Activated naive CD4-positive, alpha-beta T cell treated with anti-CD3 and anti-CD28 coated beads, Interleukin-2, amount 50 U/mL, for 24 hours (primary cell): ENCODE data around the gene CCDC57.

Source experiments
- H3K27ac Mint-ChIP-seq: one replicate; pipeline ENCODE4 v1.8.0; 2021; ENCODE audit warnings: mild to moderate bottlenecking, mixed read lengths
- H3K27me3 Mint-ChIP-seq: one replicate; pipeline ENCODE4 v1.8.0; 2021; ENCODE audit warnings: mixed read lengths
- H3K36me3 Mint-ChIP-seq: one replicate; pipeline ENCODE4 v1.8.0; 2021; ENCODE audit warnings: mixed read lengths
- H3K4me1 Mint-ChIP-seq: one replicate; pipeline ENCODE4 v1.8.0; 2021; ENCODE audit warnings: mixed read lengths
- H3K4me3 Mint-ChIP-seq: one replicate; pipeline ENCODE4 v1.8.0; 2021; ENCODE audit warnings: mild to moderate bottlenecking, mixed read lengths
- H3K9me3 Mint-ChIP-seq: one replicate; pipeline ENCODE4 v1.8.0; 2021; ENCODE audit warnings: mixed read lengths

Gene CCDC57

DNA sequence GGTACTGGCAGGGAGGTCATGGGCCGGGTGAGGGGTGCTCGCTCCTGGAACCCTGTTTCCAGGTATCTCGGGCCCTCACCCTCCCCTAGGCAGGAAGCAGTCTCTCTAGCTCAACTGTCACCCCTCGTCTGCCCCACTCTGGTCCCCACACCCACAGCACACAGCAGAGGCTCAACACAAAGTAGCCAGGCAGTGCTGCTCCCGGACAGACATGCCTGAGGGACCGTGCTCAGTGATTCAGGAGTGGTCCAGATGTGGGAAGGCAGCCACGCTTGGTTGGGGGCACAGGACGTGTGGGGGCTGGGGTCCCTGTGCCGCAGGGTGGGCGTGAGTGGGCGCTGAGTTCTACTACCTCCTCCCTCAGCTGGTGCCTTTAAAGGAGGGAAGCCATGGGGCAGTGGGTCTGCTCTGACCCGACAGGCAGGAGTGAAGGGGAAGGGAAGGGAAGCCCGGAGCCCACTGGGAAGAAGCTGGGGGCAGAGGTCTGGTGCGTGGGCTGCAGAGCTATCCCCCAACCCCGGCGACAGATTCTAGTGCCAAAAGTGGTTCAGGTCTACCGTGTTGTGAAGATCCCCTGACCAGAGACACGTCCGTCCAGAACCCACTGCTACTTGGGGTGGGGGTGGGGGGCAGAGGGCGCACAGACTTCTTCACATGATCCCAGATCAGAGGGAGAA is 28.0 kb upstream of the CCDC57 start:
- H3K4me3 Mint-ChIP-seq = no peak overlapping the region
- H3K4me1 Mint-ChIP-seq = peaks cover 58% of the 10 kb centered on the region
- peaks cover 5% of the 10 kb centered on the region for H3K36me3 Mint-ChIP-seq
- H3K27ac Mint-ChIP-seq = no peak overlapping the region
- H3K27me3 Mint-ChIP-seq = no peaks in the 10 kb centered on the region
- no peaks in the 10 kb centered on the region for H3K9me3 Mint-ChIP-seq

DNA sequence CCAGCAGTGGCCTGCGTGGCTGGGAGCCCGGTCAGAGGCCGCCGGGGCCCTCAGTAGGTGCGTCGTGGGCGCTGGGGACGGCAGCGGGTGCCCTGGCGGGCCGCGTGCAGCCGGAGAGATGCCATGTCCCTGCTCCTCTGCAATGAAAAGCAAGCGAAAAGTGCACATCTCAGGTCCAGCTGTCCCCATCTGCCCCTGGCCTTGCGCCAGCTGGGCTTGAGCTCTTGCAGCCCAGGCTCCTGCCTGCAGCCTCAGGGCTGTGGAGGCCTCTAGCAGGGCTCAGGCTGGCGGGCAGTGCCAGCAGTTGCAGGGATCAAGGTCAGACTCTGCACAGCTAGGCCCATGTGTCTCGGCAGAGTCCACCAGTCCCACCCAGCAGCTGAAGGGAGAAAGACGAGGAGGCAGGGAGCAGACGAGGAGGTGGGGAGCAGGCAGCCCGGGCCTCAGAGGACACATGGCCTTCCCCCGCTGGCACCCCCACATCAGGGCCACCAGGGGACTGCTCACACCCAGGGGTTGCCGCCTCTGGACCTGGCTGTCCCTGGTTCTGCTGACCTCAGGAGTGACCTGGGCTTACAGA is 27.4 kb upstream of the CCDC57 start:
- no peaks in the 10 kb centered on the region for H3K27me3 Mint-ChIP-seq
- no peaks in the 10 kb centered on the region for H3K9me3 Mint-ChIP-seq
- H3K4me1 Mint-ChIP-seq = peaks cover 58% of the 10 kb centered on the region
- peaks cover 5% of the 10 kb centered on the region for H3K36me3 Mint-ChIP-seq
- peak overlapping the region; percentile 23 for H3K27ac Mint-ChIP-seq
- no peak overlapping the region for H3K4me3 Mint-ChIP-seq

DNA sequence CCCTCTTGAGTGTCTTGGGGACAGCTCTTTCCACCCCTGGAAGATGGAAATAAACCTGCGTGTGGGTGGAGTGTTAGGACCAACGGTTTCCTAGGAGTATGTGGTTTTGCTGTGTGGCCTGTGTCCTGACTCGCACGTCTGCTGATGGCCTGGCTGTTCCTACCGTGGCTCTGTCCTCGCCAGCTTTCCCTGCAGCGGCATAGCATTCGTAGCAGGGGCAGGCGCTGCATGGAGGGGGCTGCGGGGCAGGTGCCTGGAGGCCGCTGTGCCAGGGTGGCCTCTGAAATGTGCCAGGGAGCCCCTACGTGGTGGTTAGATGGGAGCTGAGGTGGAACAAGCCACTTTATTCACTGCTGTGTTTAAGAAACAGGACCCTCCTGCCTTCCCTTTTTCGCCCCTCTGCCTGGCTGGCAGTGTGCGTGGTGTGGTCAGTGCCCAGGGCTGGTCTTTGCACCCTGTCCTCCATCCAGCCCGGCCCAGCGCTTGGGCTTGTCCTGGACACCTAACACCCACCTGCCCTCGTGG is 26.8 kb upstream of the CCDC57 start:
- peaks cover 5% of the 10 kb centered on the region for H3K36me3 Mint-ChIP-seq
- H3K9me3 Mint-ChIP-seq = no peaks in the 10 kb centered on the region
- H3K4me1 Mint-ChIP-seq = peaks cover 55% of the 10 kb centered on the region
- H3K27me3 Mint-ChIP-seq = no peaks in the 10 kb centered on the region
- no peak overlapping the region for H3K4me3 Mint-ChIP-seq
- no peak overlapping the region for H3K27ac Mint-ChIP-seq

DNA sequence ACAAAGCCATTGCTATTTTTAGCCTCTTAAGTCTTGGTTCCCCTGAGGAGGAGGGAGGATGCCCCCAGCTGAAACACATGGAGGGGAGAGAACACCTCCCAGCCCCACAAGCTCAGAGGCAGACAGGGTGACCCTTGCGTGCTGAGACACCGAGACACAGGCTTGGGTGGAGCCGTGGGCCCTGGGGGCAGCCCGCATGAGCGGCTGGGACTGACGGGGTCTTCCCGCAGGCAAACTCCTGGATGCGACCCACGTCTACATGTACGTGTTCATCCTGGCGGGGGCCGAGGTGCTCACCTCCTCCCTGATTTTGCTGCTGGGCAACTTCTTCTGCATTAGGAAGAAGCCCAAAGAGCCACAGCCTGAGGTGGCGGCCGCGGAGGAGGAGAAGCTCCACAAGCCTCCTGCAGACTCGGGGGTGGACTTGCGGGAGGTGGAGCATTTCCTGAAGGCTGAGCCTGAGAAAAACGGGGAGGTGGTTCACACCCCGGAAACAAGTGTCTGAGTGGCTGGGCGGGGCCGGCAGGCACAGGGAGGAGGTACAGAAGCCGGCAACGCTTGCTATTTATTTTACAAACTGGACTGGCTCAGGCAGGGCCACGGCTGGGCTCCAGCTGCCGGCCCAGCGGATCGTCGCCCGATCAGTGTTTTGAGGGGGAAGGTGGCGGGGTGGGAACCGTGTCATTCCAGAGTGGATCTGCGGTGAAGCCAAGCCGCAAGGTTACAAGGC is 26.0 kb upstream of the CCDC57 start:
- Mint-ChIP-seq H3K36me3 (no peaks in the 10 kb centered on the region), H3K27me3 (no peaks in the 10 kb centered on the region), H3K4me3 (peak overlapping the region; percentile 54), H3K4me1 (peaks cover 49% of the 10 kb centered on the region), H3K27ac (peak overlapping the region; percentile 8), H3K9me3 (no peaks in the 10 kb centered on the region)

DNA sequence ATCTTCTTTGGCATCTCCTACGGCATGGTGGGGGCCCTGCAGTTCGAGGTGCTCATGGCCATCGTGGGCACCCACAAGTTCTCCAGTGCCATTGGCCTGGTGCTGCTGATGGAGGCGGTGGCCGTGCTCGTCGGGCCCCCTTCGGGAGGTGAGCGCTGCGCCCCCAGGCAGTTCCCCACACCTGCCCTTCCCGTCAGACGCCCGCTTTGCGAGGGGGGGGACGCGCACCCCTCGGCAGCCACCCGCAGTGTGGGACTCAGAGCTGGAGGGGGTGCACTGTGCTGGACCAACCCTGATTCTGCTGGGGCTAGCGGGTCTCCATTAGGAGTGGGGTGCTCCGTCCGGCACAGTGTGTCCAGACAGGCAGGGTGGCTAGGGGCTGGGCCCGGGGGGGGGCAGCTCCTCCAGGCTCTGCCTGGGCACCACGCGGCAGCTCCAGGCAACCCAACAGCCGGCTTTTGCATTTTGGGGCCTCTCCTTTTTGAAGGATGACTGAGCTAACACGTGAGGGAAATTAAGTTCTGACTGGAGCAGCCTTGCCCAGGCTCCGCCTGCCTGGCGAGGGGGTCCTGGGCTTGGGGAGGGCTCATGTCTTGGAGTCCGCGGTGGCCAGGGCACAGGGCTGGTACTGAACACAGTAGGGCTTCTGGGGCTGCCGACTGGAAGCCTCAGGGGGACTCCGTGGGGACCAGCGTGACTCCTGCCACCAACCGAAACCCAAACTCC is 25.3 kb upstream of the CCDC57 start:
- no peak overlapping the region for H3K27ac Mint-ChIP-seq
- H3K36me3 Mint-ChIP-seq = no peaks in the 10 kb centered on the region
- no peaks in the 10 kb centered on the region for H3K27me3 Mint-ChIP-seq
- no peak overlapping the region for H3K4me3 Mint-ChIP-seq
- peaks cover 49% of the 10 kb centered on the region for H3K4me1 Mint-ChIP-seq
- H3K9me3 Mint-ChIP-seq = no peaks in the 10 kb centered on the region

DNA sequence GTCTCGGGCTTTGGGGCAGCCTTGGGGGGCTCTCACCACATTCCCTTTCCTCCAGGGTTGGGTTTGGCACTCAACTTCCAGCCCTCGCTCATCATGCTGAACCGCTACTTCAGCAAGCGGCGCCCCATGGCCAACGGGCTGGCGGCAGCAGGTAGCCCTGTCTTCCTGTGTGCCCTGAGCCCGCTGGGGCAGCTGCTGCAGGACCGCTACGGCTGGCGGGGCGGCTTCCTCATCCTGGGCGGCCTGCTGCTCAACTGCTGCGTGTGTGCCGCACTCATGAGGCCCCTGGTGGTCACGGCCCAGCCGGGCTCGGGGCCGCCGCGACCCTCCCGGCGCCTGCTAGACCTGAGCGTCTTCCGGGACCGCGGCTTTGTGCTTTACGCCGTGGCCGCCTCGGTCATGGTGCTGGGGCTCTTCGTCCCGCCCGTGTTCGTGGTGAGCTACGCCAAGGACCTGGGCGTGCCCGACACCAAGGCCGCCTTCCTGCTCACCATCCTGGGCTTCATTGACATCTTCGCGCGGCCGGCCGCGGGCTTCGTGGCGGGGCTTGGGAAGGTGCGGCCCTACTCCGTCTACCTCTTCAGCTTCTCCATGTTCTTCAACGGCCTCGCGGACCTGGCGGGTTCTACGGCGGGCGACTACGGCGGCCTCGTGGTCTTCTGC is 24.6 kb upstream of the CCDC57 start:
- Mint-ChIP-seq H3K27me3 (no peaks in the 10 kb centered on the region), H3K4me1 (peaks cover 44% of the 10 kb centered on the region), H3K27ac (no peak overlapping the region), H3K9me3 (no peaks in the 10 kb centered on the region), H3K4me3 (no peak overlapping the region), H3K36me3 (no peaks in the 10 kb centered on the region)

DNA sequence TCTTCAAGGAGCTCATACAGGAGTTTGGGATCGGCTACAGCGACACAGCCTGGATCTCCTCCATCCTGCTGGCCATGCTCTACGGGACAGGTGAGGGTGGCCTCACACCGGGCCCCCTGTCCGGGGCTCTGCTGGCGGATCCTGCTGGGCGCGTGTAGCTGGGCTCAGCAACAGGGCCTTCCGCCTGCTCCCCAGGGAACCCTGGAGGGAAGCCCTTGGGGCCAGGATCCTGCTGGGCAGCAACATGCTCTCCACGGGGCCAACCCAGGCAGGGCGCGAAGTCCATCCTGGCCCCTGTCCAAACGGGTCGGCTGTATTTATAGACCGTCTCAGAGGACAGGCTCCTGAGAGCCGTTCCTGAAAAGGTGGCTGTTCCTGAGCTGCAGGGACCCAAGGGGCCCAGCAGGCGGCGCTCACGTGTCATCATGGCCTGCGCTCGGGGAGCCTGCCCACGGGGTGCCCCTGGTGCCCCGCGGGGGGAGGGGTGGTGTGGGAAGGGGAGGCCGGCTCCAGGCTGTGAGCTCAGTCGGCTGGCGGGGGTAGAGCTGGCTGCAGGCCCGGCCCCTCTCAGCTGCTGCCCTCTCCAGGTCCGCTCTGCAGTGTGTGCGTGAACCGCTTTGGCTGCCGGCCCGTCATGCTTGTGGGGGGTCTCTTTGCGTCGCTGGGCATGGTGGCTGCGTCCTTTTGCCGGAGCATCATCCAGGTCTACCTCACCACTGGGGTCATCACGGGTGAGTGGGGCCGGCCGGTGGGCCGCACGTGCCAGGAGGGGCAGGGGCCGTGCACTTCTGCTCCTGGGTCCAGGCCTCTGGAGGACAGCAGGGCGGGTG is 23.7 kb upstream of the CCDC57 start:
- Mint-ChIP-seq H3K4me1 (peaks cover 40% of the 10 kb centered on the region), H3K36me3 (no peaks in the 10 kb centered on the region), H3K4me3 (no peak overlapping the region), H3K9me3 (no peaks in the 10 kb centered on the region), H3K27ac (peak overlapping the region; percentile 59), H3K27me3 (no peaks in the 10 kb centered on the region)

DNA sequence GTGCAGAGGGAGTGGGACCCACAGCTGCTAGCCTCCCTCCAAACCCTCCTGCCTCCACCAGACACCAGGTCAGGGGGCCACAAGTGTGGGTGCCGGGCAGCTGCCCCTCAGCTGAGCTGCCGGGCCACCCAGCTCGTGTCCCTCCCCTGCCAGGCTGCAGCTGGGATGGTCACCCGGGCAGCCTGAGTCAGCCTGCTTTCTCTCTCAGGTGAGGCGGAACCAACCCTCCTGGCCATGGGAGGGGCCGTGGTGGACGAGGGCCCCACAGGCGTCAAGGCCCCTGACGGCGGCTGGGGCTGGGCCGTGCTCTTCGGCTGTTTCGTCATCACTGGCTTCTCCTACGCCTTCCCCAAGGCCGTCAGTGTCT is 23.1 kb upstream of the CCDC57 start:
- Mint-ChIP-seq H3K36me3 (no peaks in the 10 kb centered on the region), H3K4me3 (no peak overlapping the region), H3K27me3 (no peaks in the 10 kb centered on the region), H3K9me3 (no peaks in the 10 kb centered on the region), H3K4me1 (peaks cover 36% of the 10 kb centered on the region), H3K27ac (peak overlapping the region; percentile 59)

DNA sequence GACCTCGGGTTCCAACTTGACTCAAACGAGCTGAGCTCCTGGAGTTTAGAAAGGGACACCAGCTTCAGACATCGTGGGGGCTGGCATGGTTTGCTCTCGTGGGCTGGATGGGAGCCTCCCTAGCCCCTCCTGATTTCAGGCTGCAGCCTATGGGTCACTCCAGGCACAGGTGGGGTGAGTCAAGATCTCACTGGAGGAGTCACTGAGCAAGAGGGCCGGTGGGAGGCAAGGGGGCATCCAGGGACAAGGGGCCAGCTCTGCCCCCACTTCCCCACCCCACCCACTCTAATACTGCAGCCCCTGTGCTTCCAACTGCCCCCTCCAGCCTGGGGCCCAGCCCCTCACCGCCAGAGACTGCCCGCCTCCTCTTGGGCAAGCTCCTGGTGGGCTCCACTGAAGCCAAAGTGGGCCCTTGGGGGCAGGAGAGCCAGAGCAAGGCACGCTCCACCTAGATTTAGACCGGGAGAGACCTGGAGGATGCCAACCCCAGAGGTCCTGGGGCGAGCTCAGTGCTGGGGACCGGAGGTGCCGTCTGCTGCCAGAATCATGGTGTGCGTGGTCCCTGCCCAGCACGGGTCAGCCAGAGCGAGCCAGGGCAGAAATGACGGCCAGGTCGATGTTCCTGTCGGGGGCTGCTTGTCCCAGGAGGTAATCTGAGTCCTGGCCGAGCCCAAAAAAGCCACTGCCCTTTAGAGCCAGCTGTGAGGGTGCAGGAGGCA is 22.6 kb upstream of the CCDC57 start:
- Mint-ChIP-seq H3K4me1 (peaks cover 31% of the 10 kb centered on the region), H3K36me3 (no peaks in the 10 kb centered on the region), H3K27ac (no peak overlapping the region), H3K27me3 (no peaks in the 10 kb centered on the region), H3K4me3 (no peak overlapping the region), H3K9me3 (no peaks in the 10 kb centered on the region)

DNA sequence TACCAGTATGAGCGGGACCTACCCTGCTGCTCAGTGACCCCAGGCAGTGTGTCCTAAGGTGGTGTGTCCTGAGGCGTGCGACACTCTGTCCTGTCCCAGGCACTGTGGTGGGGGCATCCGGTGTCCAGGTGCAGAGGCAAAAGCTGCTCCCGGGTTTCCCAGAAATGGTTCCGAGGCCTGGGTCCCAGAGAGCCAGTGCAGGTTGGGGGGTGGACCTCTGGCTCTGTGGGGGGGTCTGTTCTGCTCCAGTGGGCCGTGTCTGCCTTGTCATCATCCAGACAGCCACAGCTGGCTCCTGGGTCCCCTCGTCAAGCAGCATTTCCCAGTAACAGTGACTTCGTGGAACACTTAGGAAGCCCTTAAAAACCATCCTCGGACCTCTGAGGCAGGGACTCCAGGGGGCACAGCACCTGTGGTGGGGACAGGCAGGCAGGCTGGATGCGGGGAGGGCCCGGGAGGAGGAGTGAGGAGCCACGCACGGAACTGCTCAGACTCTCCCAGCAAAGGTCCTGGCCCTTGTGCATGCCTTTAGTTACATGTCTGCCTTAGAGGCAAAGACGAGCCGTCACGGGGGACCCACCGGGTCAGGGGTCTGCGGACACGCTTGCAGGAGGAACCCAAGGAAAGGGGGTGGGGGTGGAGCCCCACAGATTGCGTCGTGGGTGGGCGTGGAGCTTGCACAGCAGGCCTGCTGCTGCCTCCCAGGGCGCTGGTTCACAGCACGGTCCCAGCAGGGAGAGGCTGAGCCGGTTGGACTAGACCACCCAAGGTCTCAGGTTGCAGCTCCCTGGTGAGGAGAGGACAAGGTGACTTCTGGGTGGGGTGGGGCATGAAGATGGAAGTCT is 21.8 kb upstream of the CCDC57 start:
- Mint-ChIP-seq H3K27me3 (no peaks in the 10 kb centered on the region), H3K27ac (no peak overlapping the region), H3K36me3 (no peaks in the 10 kb centered on the region), H3K4me3 (no peak overlapping the region), H3K9me3 (no peaks in the 10 kb centered on the region), H3K4me1 (peaks cover 28% of the 10 kb centered on the region)

DNA sequence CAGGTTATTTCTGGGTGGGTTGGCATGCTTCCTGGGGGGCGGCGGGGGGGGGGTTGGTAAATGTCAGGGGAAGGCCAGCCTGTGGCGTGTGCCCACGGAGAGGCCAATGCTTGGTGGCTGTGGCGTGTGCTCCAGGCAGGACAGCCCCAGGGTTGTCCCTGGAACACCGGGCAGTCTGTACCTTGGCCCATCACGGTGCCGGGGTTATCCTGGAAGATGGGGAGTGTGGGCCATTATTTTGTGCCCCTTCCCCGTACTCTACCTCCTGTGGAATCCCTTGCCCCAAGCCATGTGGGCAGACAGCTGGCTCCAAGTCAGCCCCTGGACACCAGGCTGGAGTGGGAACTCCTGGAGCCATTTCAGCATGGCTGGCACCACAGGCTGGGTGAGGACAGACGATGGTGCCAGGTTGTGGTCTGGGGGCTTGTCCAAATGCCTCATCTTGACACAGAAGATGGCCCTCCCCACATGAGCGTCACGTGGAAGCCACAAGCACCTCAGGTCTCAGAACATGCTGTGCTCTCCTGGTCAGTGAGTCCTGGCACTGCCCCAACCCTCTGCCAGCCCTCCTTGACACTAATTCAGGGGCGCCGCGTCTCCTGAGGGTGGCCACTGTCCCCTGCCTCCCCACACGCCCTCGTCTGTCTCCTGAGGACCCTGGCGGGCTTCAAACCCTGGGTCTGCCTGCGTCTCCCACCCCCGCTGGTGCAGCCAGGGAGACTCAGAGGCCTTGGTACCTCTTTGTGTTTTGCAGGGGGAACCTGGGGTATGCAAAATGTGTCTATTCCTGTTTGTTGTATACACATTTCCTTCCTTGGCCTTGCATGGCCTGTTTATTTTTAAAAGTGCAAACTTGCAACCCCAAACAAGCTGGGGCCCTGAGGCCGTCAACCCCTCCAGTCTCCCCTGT is 20.5 kb upstream of the CCDC57 start:
- H3K27me3 Mint-ChIP-seq = no peaks in the 10 kb centered on the region
- H3K4me1 Mint-ChIP-seq = peaks cover 16% of the 10 kb centered on the region
- H3K27ac Mint-ChIP-seq = no peak overlapping the region
- H3K9me3 Mint-ChIP-seq = no peaks in the 10 kb centered on the region
- H3K36me3 Mint-ChIP-seq = no peaks in the 10 kb centered on the region
- no peak overlapping the region for H3K4me3 Mint-ChIP-seq

DNA sequence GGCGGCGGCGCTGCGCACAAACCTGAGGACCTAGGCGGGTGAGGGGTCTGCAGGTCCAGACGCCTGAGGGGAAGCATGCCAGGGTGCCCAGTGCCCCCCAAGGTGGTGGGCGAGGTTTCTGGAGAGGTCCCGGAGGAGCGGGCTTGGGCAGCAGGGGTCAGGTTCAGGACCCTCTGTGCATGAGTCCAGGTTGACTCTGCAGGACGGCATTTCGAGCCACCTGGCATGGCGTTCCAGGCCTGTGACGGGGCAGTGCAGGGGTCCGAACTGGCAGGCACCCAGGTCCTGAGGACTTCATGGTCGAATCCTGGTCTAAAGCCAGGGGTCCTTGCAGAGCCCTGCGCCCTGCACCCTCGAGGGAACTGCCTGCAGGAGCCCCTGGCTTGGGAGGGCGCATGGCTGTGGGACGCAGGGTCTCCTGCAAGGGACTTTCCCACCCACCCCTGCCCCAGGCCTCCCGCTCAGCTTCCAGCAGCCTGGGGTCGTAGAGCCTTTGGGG is 19.7 kb upstream of the CCDC57 start:
- H3K27ac Mint-ChIP-seq = no peak overlapping the region
- H3K4me1 Mint-ChIP-seq = peaks cover 15% of the 10 kb centered on the region
- H3K36me3 Mint-ChIP-seq = no peaks in the 10 kb centered on the region
- H3K4me3 Mint-ChIP-seq = no peak overlapping the region
- no peaks in the 10 kb centered on the region for H3K27me3 Mint-ChIP-seq
- H3K9me3 Mint-ChIP-seq = no peaks in the 10 kb centered on the region
